Astrocyte of the cerebellum (primary cell): ENCODE data around the gene VPS11.

Experiments
- DNase-seq: peaks from one replicate; pipeline ENCODE4 v3.0.0-alpha.2; 2011; ENCODE audit warnings: low read depth
- H3K4me3 ChIP-seq: 2 replicates; pipeline ENCODE4 v1.5.1; 2011; ENCODE audit warnings: mild to moderate bottlenecking, low read depth, low read length, moderate library complexity
- CTCF ChIP-seq: IDR thresholded peaks from 2 replicates; pipeline ENCODE4 v1.5.1; 2012; ENCODE audit warnings: low read length, low read depth, moderate library complexity, mild to moderate bottlenecking; ENCODE audit errors: missing control alignments
- in situ Hi-C: cut with HindIII; loops from 2 replicates; pipeline ENCODE4 v1.10.0; 2017; ENCODE audit warnings: low sequenced_read_pairs

The VPS11 gene

GRCh38 chr11:119025099-119025473 is 42.5 kb upstream of the VPS11 start:
- in situ Hi-C loops = no loop called here
- H3K4me3 ChIP-seq = no peak overlapping the region
- DNase-seq = no peak
- no peak for TF ChIP-seq CTCF

DNA sequence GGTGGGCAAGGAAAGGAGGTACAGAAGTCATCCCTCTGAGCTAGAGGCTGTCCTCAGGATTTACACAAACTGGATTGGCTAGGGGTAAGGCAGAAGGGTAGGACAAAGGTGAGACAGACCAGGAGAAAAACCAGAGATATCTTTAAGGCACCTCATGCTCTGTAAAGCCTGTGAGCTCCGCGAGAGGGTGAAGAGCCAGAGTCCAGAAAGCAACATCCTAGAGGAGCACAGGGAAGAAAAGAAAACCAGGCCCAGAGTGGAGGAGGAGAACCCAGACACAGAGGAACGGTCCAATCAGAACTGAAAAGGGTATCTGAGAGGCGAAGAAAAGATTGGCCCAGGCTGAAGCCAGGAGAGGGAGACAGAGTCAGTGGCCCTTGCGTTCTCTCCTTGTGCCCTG is 42.1 kb upstream of the VPS11 start:
- in situ Hi-C loops = no loop called here
- no peak for TF ChIP-seq CTCF
- H3K4me3 ChIP-seq = no peak overlapping the region
- DNase-seq = no peak

DNA sequence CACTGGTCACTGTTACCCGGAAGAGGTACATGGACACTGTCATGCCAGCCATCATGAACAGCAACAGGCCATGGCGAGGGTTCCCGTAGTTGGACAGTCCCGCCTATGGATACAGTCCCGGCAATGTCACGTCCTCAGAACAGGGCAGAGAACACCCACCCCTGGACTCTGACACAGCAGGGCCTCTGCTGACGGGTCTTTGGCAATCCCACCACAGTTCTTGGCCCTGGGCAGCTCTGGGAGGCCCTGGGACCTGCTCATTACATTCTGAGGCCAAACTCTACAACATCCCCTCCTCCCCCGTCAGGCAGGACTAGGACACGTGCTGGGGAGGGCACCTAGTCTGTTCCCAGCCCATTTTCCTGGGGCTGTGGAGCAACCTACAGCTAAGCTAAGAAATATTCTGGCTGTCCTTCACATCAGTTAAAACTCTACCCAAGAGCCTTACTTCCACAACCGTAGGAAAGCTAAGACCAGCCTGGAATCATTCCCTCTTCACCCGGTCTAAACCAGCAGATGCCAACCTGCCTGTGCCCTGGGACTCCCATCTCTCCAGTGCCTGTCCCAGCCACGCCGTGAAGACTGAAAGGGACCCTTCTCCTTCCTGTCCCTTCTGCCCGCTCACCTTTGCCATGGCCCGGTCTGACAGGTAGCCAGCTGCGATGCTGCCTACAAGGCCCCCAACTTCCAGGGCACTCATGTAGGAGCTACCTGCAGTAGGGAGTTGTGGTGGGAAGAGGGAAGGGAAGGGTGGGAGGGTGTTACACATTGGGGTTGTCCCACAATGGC is 41.4 kb upstream of the VPS11 start:
- no peak for DNase-seq
- H3K4me3 ChIP-seq = no peak overlapping the region
- no peak for TF ChIP-seq CTCF
- in situ Hi-C loops = no loop called here

DNA sequence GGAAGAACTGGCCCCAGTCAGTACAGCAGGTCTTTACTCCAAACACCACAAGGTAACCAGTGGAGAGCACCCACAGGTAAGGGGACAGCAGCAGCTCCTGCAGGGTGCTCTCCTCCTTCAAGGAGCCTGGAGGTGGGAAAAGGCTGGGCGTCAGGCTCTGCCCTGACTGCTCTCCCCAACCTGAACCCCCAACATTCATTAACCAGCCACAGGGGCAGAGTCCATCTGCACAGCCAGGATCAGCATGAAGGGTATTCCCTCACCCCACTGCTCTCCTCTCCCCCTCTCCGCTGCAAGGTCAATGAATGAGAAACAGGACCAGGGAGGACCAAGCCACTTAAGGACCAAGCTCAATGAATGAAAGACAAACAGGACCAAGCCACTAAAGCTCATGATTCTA is 40.6 kb upstream of the VPS11 start:
- no peak overlapping the region for H3K4me3 ChIP-seq
- DNase-seq = no peak
- no peak for TF ChIP-seq CTCF
- in situ Hi-C loops = no loop called here

DNA sequence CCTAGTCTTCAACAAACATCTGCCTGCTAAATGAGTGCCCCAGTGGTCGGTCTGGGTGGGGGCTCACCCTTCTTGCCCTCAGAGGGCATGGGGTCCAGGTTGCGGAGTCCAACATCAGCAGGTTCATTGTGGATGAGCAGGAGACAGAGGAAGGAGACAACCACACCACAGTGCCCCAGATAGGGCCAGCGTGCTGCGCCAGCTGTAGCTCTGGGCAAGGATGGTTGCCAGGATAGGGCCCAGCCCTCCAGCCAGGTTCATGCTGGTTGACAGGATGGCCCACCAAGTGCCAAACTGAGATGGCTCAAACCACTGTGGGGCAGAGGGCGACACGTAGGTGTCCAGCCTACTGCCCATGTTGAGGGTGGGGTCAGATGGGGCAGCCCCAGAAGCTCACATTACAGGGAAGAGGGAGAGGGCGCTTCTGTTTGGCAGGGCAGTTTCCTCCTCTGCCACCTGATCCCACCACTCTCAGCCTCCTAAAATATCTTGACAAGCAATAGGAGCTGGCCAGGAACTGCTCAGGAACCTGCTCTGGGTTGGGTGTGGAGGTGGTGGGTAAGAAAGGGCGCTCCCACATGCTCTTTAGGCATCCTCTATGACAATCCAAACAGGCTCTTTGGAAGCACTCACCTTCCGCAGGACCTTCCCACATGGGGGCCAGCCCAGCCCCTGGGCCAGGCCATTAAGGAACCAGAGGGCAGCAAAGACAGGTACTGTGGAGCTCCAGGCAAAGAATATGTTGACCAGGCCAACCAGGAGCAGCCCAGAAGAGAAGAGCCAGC is 39.9 kb upstream of the VPS11 start:
- TF ChIP-seq CTCF = no peak
- in situ Hi-C loops = no loop called here
- DNase-seq = no peak
- no peak overlapping the region for H3K4me3 ChIP-seq

- DNase-seq = no peak
- TF ChIP-seq CTCF = no peak
- in situ Hi-C loops = no loop called here
- no peak overlapping the region for H3K4me3 ChIP-seq
These were observed 39.1 kb upstream of the VPS11 start for GRCh38 chr11:119028346-119029068.
